Skeletal muscle tissue (tissue), 4 donors: ENCODE results near the gene SLC25A21. TPM values are rescaled to one million over a fixed set of nuclear protein-coding genes. Genes with fewer than 3 reads are reported as not detected.

Experiments used
- H3K27ac ChIP-seq: one replicate; pipeline ENCODE4 v1.7.0; 2013; ENCODE audit warnings: mild to moderate bottlenecking, low read depth, low read length, inconsistent platforms
- H3K27me3 ChIP-seq, 3 donors: one replicate each; pipeline ENCODE4 v1.7.0; 2013; ENCODE audit warnings: low read length in 3 of 3; ENCODE audit not compliant: control insufficient read depth in 3 of 3, insufficient read depth in 3 of 3
- H3K36me3 ChIP-seq, 3 donors: one replicate each; pipeline ENCODE4 v1.7.0; 2013; ENCODE audit warnings: low read length in 3 of 3; ENCODE audit not compliant: control insufficient read depth in 3 of 3, insufficient read depth in 3 of 3
- H3K4me1 ChIP-seq, 3 donors: one replicate each; pipeline ENCODE4 v1.7.0; 2013; ENCODE audit warnings: low read length in 3 of 3, mild to moderate bottlenecking in 3 of 3; ENCODE audit not compliant: control insufficient read depth in 3 of 3, insufficient read depth in 3 of 3
- H3K4me3 ChIP-seq, 3 donors: one replicate each; pipeline ENCODE4 v1.7.0; 2013; ENCODE audit warnings: low read length in 3 of 3
- H3K9ac ChIP-seq, 3 donors: one replicate each; pipeline ENCODE4 v1.7.0; 2013; ENCODE audit warnings: low read length in 3 of 3, mild to moderate bottlenecking in 3 of 3, moderate library complexity in 2 of 3, low read depth in 1 of 3
- H3K9me3 ChIP-seq, 3 donors: one replicate each; pipeline ENCODE4 v1.7.0; 2013; ENCODE audit warnings: low read length in 3 of 3; ENCODE audit not compliant: control insufficient read depth in 3 of 3
- total RNA-seq: library from RNA; depleted of rRNA; stranded (reverse); fragments of >200 nt; gene quantifications from one replicate; pipeline ENCODE4 v1.2.3, GENCODE V29; 2014
- donor health status: Osteomylitis.

The SLC25A21 gene
- total RNA-seq, 1 donor from 2014 or later: 2.1 TPM

DNA sequence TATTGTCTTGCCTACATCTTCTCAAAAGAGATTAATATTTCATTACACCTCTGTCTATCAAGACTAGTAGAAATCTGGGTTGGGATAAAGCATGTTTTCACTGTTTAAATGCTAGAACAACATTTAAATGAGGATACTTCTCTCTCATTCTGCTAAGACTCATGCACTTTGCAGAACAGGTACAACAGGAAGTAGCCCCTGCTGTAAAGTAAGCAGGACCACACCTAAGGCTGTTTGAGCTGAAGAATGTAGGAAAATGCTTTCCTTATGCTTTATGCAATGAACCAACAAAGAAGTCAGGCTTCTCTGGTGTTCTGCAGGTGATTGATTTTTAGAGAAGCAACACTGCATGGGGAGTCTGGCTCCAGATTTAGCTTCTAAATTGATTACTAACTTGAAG, 421.3 kb downstream of the SLC25A21 start:
- Histone ChIP-seq H3K9ac (no peak overlapping the region), H3K27ac (no peak overlapping the region), H3K4me3 (no peak overlapping the region), H3K9me3 (peaks cover 0 to 2% (median 0%) of the 10 kb centered on the region in 3 donors), H3K27me3 (no peaks in the 10 kb centered on the region), H3K4me1 (no peaks in the 10 kb centered on the region), H3K36me3 (no peaks in the 10 kb centered on the region)

DNA sequence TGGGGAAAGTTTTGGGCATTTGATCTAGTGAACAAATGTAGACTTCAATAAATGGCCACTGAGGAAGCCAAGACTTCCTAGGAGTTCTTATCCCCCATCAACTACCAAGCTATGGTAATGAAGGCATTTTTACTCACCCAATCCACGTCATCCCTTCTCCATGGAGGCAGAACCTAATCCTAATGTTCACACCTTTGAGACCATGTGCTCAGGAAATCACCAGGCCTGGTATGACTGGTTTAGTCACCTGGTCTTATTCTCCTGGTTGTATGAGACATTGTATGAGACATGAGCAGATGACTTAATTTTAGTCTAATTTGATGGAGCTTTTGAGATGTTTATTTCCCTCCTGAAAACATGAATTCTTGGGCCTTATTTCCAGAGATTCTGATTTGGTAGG, 422.2 kb downstream of the SLC25A21 start:
- no peak overlapping the region for H3K27ac ChIP-seq
- no peaks in the 10 kb centered on the region for H3K4me1 ChIP-seq
- H3K27me3 ChIP-seq: no peaks in the 10 kb centered on the region
- H3K36me3 ChIP-seq: no peaks in the 10 kb centered on the region
- peaks cover 0 to 2% (median 0%) of the 10 kb centered on the region in 3 donors for H3K9me3 ChIP-seq
- no peak overlapping the region for H3K4me3 ChIP-seq
- H3K9ac ChIP-seq: no peak overlapping the region

DNA sequence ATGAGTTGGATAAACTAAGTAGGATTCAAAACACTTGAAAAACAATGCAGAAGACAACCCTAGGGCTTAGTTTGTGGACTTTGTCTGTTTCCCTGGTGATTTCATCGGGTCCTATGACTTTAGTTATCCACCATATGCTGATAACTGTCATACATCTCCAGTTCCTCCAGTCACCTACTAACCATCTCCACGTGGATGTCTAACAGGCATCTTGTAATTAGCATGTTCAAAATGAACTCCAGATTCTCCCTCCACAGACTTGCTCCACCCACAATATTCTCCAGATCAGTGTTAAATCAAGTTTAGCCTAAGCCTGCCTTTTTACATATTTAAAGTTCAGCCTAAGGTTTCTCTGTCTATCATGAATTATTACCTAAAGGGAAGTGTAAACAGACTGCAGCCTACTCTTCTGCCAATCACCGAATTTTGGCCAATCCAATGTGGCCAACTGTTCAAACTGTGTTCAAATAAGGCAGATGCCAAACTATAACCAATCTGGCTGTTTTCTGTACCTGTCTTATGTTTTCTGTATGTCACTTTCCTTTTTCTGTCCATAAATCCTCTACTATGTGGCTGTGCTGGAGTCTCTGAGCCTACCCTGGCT, 423.7 kb downstream of the SLC25A21 start:
- Histone ChIP-seq H3K36me3 (no peaks in the 10 kb centered on the region), H3K4me1 (no peaks in the 10 kb centered on the region), H3K9ac (no peak overlapping the region), H3K9me3 (no peaks in the 10 kb centered on the region), H3K4me3 (no peak overlapping the region), H3K27ac (no peak overlapping the region), H3K27me3 (no peaks in the 10 kb centered on the region)

DNA sequence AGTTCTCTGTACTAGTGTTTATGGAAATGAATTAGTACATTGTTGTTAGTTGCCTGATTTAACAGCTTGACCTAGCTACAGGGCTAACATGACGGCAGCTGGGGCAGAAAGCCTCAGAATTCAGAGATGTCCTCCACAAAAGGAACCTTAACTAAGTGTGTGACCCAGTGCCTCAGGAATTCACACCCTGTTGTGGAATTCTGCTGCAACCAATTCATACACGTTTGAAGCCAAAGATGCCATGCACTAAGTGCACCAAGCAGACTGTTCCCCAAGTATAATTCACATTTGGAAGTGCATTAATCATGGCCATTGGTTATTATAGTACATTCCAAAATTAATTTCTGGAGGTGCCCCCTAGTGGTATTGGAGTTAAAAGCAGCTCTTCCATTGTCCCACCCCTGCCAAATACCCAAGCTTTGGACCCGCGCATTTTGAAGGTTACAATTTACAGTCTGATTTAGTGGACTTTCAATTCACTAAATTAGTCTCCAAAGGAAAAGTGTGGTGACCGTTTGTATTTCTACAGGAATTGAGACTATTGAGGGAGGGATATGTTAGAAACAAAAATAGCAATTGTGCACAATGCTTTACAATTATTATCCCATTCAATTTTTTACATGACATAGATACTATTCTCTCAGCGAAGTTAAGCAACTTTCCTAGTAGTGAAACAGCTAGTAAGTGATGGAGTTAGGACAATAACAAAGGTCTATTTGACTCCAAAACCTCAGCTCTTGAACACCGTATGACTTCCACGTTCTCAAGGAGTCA, 424.8 kb downstream of the SLC25A21 start:
- Histone ChIP-seq H3K9me3 (no peaks in the 10 kb centered on the region), H3K36me3 (no peaks in the 10 kb centered on the region), H3K4me1 (no peaks in the 10 kb centered on the region), H3K4me3 (no peak overlapping the region), H3K27ac (no peak overlapping the region), H3K9ac (no peak overlapping the region), H3K27me3 (no peaks in the 10 kb centered on the region)

DNA sequence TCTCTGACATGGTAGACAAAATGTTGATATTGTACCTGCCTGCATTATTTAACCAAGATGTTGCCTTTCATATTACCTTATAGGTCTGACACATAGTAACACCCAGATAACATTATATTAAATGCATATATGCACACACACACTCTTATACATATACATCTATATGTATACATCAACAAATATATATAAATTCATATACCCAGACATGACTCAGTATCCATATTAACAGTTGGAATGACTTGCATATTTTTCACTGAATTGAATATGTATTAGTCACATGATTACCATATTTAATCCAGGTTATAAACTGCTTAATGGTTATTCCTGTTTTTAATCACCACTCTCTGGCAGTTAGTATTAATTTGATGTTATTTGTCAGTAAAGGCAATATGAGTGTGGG, 425.5 kb downstream of the SLC25A21 start:
- H3K4me1 ChIP-seq: no peaks in the 10 kb centered on the region
- H3K36me3 ChIP-seq: no peaks in the 10 kb centered on the region
- no peaks in the 10 kb centered on the region for H3K9me3 ChIP-seq
- no peaks in the 10 kb centered on the region for H3K27me3 ChIP-seq
- no peak overlapping the region for H3K4me3 ChIP-seq
- H3K27ac ChIP-seq: no peak overlapping the region
- H3K9ac ChIP-seq: no peak overlapping the region

DNA sequence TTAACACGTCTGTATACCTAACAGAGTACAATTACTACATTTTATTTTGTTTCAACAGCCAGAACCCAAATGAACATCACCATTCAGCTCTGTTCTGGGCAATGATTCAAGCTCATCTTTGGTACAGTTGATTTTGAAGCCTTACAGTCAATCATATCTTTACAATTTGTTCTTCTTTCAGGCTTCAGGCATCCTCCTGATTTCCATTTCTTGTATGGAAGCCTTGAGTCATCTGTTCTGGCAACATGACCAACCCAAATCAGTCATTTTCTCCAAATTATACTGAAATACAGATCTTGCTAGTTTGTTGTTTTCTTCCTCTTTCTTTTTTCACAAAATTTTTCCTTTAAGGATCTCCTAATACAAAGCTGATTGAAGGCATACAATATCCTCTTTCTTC, 430.5 kb downstream of the SLC25A21 start:
- no peaks in the 10 kb centered on the region for H3K36me3 ChIP-seq
- H3K27ac ChIP-seq: no peak overlapping the region
- no peaks in the 10 kb centered on the region for H3K27me3 ChIP-seq
- H3K9ac ChIP-seq: no peak overlapping the region
- H3K9me3 ChIP-seq: no peaks in the 10 kb centered on the region
- H3K4me1 ChIP-seq: no peaks in the 10 kb centered on the region
- H3K4me3 ChIP-seq: no peak overlapping the region

DNA sequence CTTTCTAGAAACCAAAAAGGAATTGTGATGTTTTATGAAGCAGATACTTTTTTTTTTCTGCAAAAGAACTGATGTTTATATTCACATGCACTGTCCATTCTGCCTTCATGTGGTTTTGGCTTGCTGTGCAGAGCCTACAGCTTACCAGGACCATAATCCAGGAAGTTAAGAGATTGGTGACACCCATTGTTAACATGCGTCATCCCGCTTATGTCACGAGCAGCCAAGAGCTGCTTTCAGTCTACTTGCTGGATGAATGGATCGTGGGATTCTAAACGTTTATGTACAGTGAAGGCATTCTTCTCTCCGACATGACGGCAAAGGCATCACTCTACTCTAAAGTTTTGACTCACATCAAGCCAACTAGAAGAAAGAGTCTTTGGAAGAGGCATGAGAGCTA, 434.1 kb downstream of the SLC25A21 start:
- no peak overlapping the region for H3K27ac ChIP-seq
- H3K36me3 ChIP-seq: no peaks in the 10 kb centered on the region

DNA sequence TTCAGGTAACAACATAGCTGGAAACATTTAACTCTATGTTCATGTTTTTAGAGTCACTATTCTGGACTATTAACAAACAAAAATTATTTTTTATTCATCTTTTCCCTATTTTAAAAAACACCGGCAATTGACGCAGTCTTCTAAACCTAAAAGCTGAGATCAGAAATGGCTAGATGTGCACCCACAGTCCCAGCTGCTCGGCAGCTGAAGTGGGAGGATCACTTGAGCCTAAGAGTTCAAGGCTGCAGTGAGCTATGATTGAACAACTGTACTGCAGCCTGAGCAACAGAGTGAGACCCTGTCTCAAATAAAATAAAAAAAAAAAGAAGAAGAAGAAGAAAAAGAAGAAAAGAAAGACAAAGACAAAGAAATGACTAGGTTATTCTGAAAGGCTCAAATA, 446.3 kb downstream of the SLC25A21 start:
- Histone ChIP-seq H3K27me3 (no peaks in the 10 kb centered on the region), H3K4me1 (no peaks in the 10 kb centered on the region), H3K36me3 (no peaks in the 10 kb centered on the region), H3K4me3 (no peak overlapping the region), H3K9ac (no peak overlapping the region), H3K27ac (no peak overlapping the region), H3K9me3 (no peaks in the 10 kb centered on the region)

More for the DNA sequence above, 434.1 kb downstream of the SLC25A21 start:
- no peaks in the 10 kb centered on the region for H3K27me3 ChIP-seq
- H3K9ac ChIP-seq: no peak overlapping the region
- H3K4me1 ChIP-seq: no peaks in the 10 kb centered on the region
- H3K4me3 ChIP-seq: no peak overlapping the region
- H3K9me3 ChIP-seq: no peaks in the 10 kb centered on the region

DNA sequence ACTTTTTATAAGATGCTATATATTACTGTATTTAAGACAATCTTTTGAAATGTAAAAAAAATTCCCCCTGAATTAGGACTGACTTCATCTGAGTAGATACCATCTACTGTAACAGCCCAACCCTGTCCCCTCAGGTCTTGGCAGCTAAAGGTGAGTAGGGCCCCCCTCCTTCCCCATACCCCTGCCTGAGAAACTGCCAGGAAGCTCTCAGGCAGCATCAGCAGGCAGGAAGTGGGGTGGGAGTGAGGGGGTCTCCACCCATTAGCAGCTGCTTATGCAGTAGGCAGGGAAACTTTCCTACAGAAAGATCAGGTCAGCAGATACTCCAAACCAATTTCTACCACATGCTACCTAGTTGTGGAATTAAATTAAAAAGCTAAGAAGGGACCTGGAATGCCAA, 448.2 kb downstream of the SLC25A21 start:
- no peak overlapping the region for H3K9ac ChIP-seq
- no peaks in the 10 kb centered on the region for H3K36me3 ChIP-seq
- no peaks in the 10 kb centered on the region for H3K9me3 ChIP-seq
- H3K4me3 ChIP-seq: no peak overlapping the region
- H3K27ac ChIP-seq: no peak overlapping the region
- no peaks in the 10 kb centered on the region for H3K27me3 ChIP-seq
- no peaks in the 10 kb centered on the region for H3K4me1 ChIP-seq

DNA sequence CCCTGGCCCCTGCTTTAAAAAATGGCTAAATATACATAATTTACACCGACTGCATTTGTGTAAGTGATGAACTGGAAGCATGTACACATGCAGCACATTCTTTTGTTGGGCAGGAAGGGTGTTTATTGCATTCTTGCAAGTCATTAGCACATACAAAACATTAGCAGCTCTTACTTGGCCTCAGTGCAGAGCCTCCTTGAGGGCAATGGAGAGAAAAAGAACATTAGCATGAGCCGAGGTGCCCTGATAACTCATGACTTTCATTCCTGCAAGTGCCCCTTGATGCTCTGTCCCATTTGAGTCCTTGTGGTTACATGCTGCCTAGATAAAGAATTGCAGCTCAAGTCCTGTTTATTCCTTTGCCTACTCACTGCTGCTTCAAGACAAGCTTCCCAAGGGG, 448.9 kb downstream of the SLC25A21 start:
- Histone ChIP-seq H3K27me3 (no peaks in the 10 kb centered on the region), H3K9me3 (no peaks in the 10 kb centered on the region), H3K4me1 (no peaks in the 10 kb centered on the region), H3K4me3 (no peak overlapping the region), H3K36me3 (no peaks in the 10 kb centered on the region), H3K9ac (no peak overlapping the region), H3K27ac (no peak overlapping the region)
